HL-60/S4 (cell line): ENCODE data around the gene MAGED2.
"Not testable (repeated sequence)": the region's sequence is repeated elsewhere in the genome, so short reads cannot be mapped to it uniquely, and the experiment has no call there.

Experiments
- in situ Hi-C: fragments of 300-500 bp; cut with MboI; formaldehyde crosslinking; loops from 2 replicates; pipeline ENCODE4 v1.14.3; 2022; ENCODE audit warnings: low sequenced_read_pairs

MAGED2 gene

DNA sequence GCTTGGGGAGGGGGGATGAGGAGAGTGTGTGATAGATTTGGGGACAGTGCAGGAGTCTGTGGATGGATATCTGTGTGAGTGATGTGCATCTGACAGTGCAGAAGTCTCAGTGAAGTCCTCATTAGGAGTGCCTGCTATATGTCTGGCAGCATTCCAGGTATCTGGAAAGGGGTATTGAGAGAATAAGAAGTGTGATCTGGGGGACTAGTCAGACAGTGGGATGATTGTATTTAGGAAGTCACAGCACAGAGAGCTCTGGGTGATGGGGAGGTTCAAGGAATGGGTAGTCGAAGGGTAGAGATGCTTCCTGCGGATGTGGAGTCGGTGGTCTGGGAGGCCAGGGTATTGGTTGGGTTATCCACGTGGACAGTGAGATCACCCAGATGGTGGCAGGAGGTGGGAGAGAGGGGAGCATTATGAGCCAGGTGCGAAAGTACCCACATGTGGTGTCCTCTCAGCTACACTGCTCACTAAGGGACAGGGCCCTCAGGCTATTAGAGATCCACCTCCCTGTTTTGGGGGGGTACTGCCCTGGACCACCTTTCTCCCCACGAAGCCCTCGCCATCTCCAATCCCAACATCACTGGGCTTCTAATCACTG lies 9.8 kb downstream of the MAGED2 start:
- in situ Hi-C loops, result loop anchor here (25.0 kb wide), 1 partner anchor 95 kb away; the partner anchor contains the start of gene TRO

DNA sequence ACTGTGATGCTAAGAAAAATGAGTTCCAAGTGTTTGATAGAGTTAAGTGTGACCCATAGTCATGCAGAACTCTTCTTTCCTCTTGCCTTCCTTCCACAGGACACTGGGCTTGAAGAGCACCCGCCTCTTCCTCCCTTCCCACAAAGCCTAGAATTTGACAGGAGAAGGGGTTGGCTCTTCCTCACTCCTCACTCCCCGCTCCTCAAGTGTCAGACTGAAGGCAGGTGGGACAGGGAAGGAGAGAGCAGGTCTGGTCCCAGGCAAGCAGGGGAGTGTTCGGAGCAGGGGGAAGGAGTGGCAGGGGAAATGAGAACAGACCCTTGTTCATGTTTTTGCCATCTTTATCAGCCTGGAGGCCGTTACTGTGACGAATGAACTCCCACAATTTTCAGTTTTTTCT lies 10.7 kb downstream of the MAGED2 start:
- in situ Hi-C loops, result loop anchor here (25.0 kb wide), 1 partner anchor 94 kb away; the partner anchor contains the start of gene TRO

- in situ Hi-C loops, result loop anchor here (25.0 kb wide), 1 partner anchor 93 kb away; the partner anchor contains the start of gene TRO
Measured at GRCh38 chrX:54819201-54819600, 11.7 kb downstream of the MAGED2 start.

GRCh38 chrX:54820737-54821136 lies 13.2 kb downstream of the MAGED2 start:
- in situ Hi-C loops, result loop anchor here (25.0 kb wide), 1 partner anchor 92 kb away; the partner anchor contains the start of gene TRO

GRCh38 chrX:54821310-54821709 lies 13.8 kb downstream of the MAGED2 start:
- in situ Hi-C loops, result loop anchor here (25.0 kb wide), 1 partner anchor 91 kb away; the partner anchor contains the start of gene TRO

- in situ Hi-C loops, result loop anchor here (25.0 kb wide), 1 partner anchor 88 kb away; the partner anchor contains the start of gene TRO
Measured at GRCh38 chrX:54824195-54824594, 16.6 kb downstream of the MAGED2 start.

DNA sequence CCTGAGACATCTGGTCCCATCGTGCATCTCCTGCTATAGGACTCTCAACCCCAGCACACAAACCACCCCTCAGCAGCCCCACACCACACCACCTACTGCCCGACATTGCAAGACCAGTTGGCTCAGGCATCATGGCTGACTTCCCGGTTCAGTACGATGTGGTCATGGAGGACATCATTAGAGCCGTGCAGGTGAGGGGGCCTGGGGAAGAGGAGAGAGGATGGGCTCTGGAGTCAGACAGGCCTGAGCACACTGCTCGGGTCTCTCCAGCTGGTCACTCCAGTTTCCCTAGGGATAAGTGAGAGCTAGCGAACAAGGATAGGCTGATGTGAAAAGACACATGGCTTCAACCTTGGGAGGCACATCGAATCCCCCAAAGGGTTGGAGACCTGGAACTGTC lies 17.2 kb downstream of the MAGED2 start:
- in situ Hi-C loops, result loop anchor here (25.0 kb wide), 1 partner anchor 88 kb away; the partner anchor contains the start of gene TRO

GRCh38 chrX:54825716-54826438 lies 18.3 kb downstream of the MAGED2 start:
- in situ Hi-C loops, result no loop called here

GRCh38 chrX:54826598-54826997 lies 19.1 kb downstream of the MAGED2 start:
- in situ Hi-C loops, result no loop called here

DNA sequence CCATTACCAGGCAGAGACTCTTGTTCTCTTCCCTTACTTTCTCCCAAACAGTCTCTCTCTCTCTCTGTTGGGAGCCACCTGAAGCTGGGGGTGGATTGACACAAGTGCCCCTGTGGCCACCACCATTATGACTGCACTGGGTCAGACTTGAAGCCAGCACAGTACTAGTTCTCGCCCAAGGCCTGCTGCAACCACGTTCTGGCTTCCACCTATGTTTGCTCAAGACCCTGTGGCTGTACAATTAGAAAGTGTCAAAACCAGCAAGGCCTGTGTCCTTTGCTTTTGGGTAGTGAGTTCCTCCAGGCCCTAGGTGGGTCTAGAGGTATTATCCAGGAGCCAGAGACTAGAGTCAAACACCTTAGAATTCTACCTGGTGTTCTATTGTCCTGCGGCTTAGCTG lies 31.0 kb downstream of the MAGED2 start:
- in situ Hi-C loops, result no loop called here

GRCh38 chrX:54841184-54841874 lies 33.8 kb downstream of the MAGED2 start:
- in situ Hi-C loops, result not testable (repeated sequence)

DNA sequence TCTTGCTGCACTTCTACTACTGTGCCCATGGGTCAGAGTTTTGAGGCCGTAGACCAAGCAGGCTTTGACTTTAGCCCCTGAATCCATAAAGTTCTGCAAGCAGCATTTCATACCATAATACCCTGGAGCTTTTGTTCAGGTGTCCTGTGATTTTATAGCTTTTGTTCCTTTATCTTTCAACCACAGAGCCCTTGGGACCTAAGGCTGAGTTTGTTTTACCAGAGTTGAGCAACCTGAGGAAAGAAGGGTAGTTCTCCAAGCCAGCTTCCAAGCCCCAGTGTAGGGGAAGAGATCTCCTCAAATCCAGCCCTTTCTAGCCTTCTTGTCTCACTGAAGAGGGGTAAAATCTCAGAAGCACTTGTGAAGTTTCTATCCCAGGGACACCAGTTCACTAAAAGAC lies 35.1 kb downstream of the MAGED2 start:
- in situ Hi-C loops, result no loop called here

DNA sequence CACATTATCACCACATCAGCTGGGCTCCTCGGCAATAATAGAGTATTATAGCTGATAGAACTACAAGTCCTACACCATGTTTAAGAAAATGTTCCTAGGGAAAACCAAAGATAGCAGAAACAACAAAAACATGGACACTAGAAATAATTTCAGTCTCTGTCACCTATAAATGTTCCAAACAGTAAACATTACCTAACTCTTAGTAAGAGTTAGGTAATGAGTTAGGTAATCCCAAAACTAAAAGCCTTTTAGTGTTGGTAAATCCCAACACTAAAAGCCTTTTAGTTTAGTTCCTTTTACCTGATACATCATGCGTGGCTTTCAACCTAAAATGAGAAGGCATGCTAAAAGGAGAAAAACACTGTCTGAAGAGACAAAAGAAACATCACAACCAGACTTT lies 35.5 kb downstream of the MAGED2 start:
- in situ Hi-C loops, result no loop called here

DNA sequence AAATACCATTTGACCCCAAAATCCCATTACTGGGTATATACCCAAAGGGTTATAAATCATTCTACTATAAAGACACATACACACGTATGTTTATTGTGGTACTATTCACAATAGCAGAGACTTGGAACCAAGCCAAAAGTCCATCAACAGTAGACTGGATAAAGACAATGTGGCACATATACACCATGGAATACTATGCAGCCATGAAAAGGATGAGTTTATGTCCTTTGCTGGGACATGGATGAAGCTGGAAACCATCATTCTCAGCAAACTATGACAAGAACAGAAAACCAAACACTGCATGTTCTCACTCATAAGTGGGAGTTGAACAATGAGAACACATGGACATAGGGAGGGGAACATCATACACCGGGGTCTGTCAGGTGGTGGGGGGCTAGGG lies 40.2 kb downstream of the MAGED2 start:
- in situ Hi-C loops, result not testable (repeated sequence)

DNA sequence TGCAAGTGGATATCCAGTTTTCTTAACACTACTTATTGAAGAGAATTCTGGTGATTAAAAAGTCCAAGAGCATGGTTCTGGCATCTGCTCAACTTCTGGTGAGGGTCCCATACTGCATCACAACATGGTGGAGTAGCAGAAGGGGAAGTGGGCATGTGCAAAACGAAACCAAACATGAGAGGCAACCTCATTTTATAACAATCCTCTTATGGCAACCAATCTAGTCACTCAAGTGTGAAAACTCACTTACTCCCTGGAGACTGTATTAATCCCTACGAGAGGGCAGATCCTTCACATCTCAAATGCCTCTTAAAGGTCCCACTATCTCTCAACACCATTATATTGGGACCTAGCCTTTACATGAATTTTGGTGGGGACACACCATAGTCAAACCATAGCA lies 57.7 kb downstream of the MAGED2 start:
- in situ Hi-C loops, result no loop called here
